ENCODE measurements around the gene ALDOA.

ALDOA gene

GRCh38 chr16:30104090-30104489 lies 38.5 kb downstream of the ALDOA start:
- peaks cover 15 to 44% (median 39%) of the 10 kb centered on the region in 3 donors for H3K36me3 ChIP-seq
- no peak overlapping the region for H3K27ac ChIP-seq
- intact Hi-C loops (cut with DNase I; ENCODE audit: low total_unique reads) = no loop called here
- H3K4me3 ChIP-seq = no peak overlapping the region
- H3K27me3 ChIP-seq = no peaks in the 10 kb centered on the region
- TF ChIP-seq CTCF (IDR thresholded peaks at IDR 0.05) = no peak
- DNase-seq = no peak
- H3K9me3 ChIP-seq = no peaks in the 10 kb centered on the region
- no peaks in the 10 kb centered on the region for H3K4me1 ChIP-seq

- Histone ChIP-seq H3K4me3 (no peak overlapping the region), H3K27ac (no peak overlapping the region), H3K9me3 (no peaks in the 10 kb centered on the region), H3K36me3 (peaks cover 15 to 47% (median 39%) of the 10 kb centered on the region in 3 donors), H3K4me1 (no peaks in the 10 kb centered on the region), H3K27me3 (no peaks in the 10 kb centered on the region)
- intact Hi-C loops (cut with DNase I; ENCODE audit: low total_unique reads) = no loop called here
- no peak for DNase-seq
- no peak for TF ChIP-seq CTCF (IDR thresholded peaks at IDR 0.05)
These were observed 38.9 kb downstream of the ALDOA start for GRCh38 chr16:30104492-30104891.

- TF ChIP-seq CTCF (IDR thresholded peaks at IDR 0.05) = no peak
- Histone ChIP-seq H3K27me3 (no peaks in the 10 kb centered on the region), H3K36me3 (peaks cover 33 to 84% (median 72%) of the 10 kb centered on the region in 3 donors), H3K4me1 (peaks cover 0 to 3% (median 0%) of the 10 kb centered on the region in 4 donors), H3K4me3 (no peak overlapping the region), H3K9me3 (no peaks in the 10 kb centered on the region), H3K27ac (no peak overlapping the region)
- DNase-seq = no peak
- intact Hi-C loops (cut with DNase I; ENCODE audit: low total_unique reads) = no loop called here
These were observed 42.7 kb downstream of the ALDOA start for GRCh38 chr16:30108059-30108850.

GRCh38 chr16:30110661-30111060 lies 45.1 kb downstream of the ALDOA start:
- H3K27ac ChIP-seq = no peak overlapping the region
- DNase-seq = no peak
- H3K9me3 ChIP-seq = no peaks in the 10 kb centered on the region
- peaks cover 0 to 7% (median 0%) of the 10 kb centered on the region in 4 donors for H3K4me1 ChIP-seq
- intact Hi-C loops (cut with DNase I; ENCODE audit: low total_unique reads) = no loop called here
- H3K4me3 ChIP-seq = no peak overlapping the region
- TF ChIP-seq CTCF (IDR thresholded peaks at IDR 0.05) = no peak
- H3K27me3 ChIP-seq = no peaks in the 10 kb centered on the region
- H3K36me3 ChIP-seq = peaks cover 42 to 93% (median 81%) of the 10 kb centered on the region in 3 donors

- intact Hi-C loops (cut with DNase I; ENCODE audit: low total_unique reads) = no loop called here
- peak; percentile 57 to 76 for DNase-seq
These were observed 46.9 kb downstream of the ALDOA start for GRCh38 chr16:30112197-30113030.

More at GRCh38 chr16:30112197-30113030, 46.9 kb downstream of the ALDOA start:
- Histone ChIP-seq H3K9me3 (no peaks in the 10 kb centered on the region), H3K27ac (no peak overlapping the region), H3K36me3 (peaks cover 53 to 96% (median 85%) of the 10 kb centered on the region in 3 donors), H3K27me3 (no peaks in the 10 kb centered on the region), H3K4me1 (peaks cover 0 to 7% (median 0%) of the 10 kb centered on the region in 4 donors), H3K4me3 (no peak overlapping the region)
- peak; percentile 60 to 68 for TF ChIP-seq CTCF (IDR thresholded peaks at IDR 0.05)
